Activated CD4-positive, alpha-beta T cell treated with anti-CD3 and anti-CD28 coated beads, Interleukin-10, Interleukin-2, amounts not matched to agents 100 ng/mL and 50 ng/mL, durations not matched to agents 16 hours and 8 hours (primary cell): Measurements from ENCODE around the gene PHF20.
"Not testable (repeated sequence)": the region's sequence is repeated elsewhere in the genome, so short reads cannot be mapped to it uniquely, and the experiment has no call there.

Source experiments
- DNase-seq: peaks from one replicate; pipeline ENCODE4 v3.0.0-alpha.2; 2020

Gene PHF20

GRCh38 chr20:35783811-35784210 is 12.0 kb downstream of the PHF20 start:
- DNase-seq, result peak; percentile 53

- not testable (repeated sequence) for DNase-seq
Observed at GRCh38 chr20:35785541-35785940, 13.7 kb downstream of the PHF20 start.

GRCh38 chr20:35788796-35789195 is 17.0 kb downstream of the PHF20 start:
- no peak for DNase-seq

- DNase-seq, result no peak
Observed at GRCh38 chr20:35791097-35791496, 19.3 kb downstream of the PHF20 start.

- DNase-seq, result peak; percentile 23
Observed at GRCh38 chr20:35791821-35792220, 20.0 kb downstream of the PHF20 start.

- DNase-seq, result no peak
Observed at GRCh38 chr20:35792740-35793139, 20.9 kb downstream of the PHF20 start.

GRCh38 chr20:35796571-35796970 is 24.8 kb downstream of the PHF20 start:
- DNase-seq, result no peak

- DNase-seq, result no peak
Observed at GRCh38 chr20:35801865-35802264, 30.1 kb downstream of the PHF20 start.

- no peak for DNase-seq
Observed at GRCh38 chr20:35806075-35806474, 34.3 kb downstream of the PHF20 start.

- no peak for DNase-seq
Observed at GRCh38 chr20:35807877-35808276, 36.1 kb downstream of the PHF20 start.

- DNase-seq, result no peak
Observed at GRCh38 chr20:35820715-35821114, 48.9 kb downstream of the PHF20 start.

- no peak for DNase-seq
Observed at GRCh38 chr20:35821807-35822242, 50.0 kb downstream of the PHF20 start.

- no peak for DNase-seq
Observed at GRCh38 chr20:35823147-35823546, 51.3 kb downstream of the PHF20 start.

GRCh38 chr20:35823937-35824336 is 52.1 kb downstream of the PHF20 start:
- DNase-seq, result no peak

- no peak for DNase-seq
Observed at GRCh38 chr20:35826397-35826998, 54.7 kb downstream of the PHF20 start.

GRCh38 chr20:35828434-35828833 is 56.6 kb downstream of the PHF20 start:
- DNase-seq, result no peak

GRCh38 chr20:35828916-35829315 is 57.1 kb downstream of the PHF20 start:
- no peak for DNase-seq

- DNase-seq, result no peak
Observed at GRCh38 chr20:35830264-35830663, 58.4 kb downstream of the PHF20 start.

GRCh38 chr20:35831029-35831428 is 59.2 kb downstream of the PHF20 start:
- no peak for DNase-seq

GRCh38 chr20:35831971-35832370 is 60.2 kb downstream of the PHF20 start:
- no peak for DNase-seq

- no peak for DNase-seq
Observed at GRCh38 chr20:35833241-35833640, 61.4 kb downstream of the PHF20 start.

- no peak for DNase-seq
Observed at GRCh38 chr20:35837577-35838195, 65.9 kb downstream of the PHF20 start.

- no peak for DNase-seq
Observed at GRCh38 chr20:35838205-35838604, 66.4 kb downstream of the PHF20 start.

- DNase-seq, result no peak
Observed at GRCh38 chr20:35839904-35840303, 68.1 kb downstream of the PHF20 start.

- no peak for DNase-seq
Observed at GRCh38 chr20:35840421-35840820, 68.6 kb downstream of the PHF20 start.
